Cardiac fibroblast (primary cell): ENCODE results near the gene TMSB4X.

Experiments
- DNase-seq, 2 donors: peaks; one replicate each; pipeline versions ENCODE4 v3.0.0 to v3.0.0-alpha.2; 2010; ENCODE audit warnings: low read depth in 2 of 2
- H3K4me3 ChIP-seq, 2 donors: replicated peaks in 1 of 2; 1 replicate in 1 of 2; 2 replicates in 1 of 2; pipeline ENCODE4 v1.5.1; 2011; ENCODE audit warnings: low read depth in 2 of 2, low read length in 2 of 2, mild to moderate bottlenecking in 2 of 2, moderate library complexity in 1 of 2
- CTCF ChIP-seq: IDR thresholded peaks from one replicate; pipeline ENCODE4 v1.5.1; 2011; ENCODE audit warnings: low read depth, mild to moderate bottlenecking, low read length, inconsistent platforms

TMSB4X gene

GRCh38 chrX:12999422-12999821, 24.5 kb downstream of the TMSB4X start:
- TF ChIP-seq CTCF = no peak
- no peak overlapping the region for H3K4me3 ChIP-seq
- DNase-seq = no peak

GRCh38 chrX:13000301-13000811, 25.4 kb downstream of the TMSB4X start:
- no peak for DNase-seq
- H3K4me3 ChIP-seq = no peak overlapping the region

GRCh38 chrX:13001097-13001496, 26.2 kb downstream of the TMSB4X start:
- no peak for DNase-seq
- TF ChIP-seq CTCF = no peak
- H3K4me3 ChIP-seq = no peak overlapping the region

More at GRCh38 chrX:13000301-13000811, 25.4 kb downstream of the TMSB4X start:
- TF ChIP-seq CTCF = no peak

- TF ChIP-seq CTCF = no peak
- DNase-seq = peak in 1 of 2 donors; percentile 48
- H3K4me3 ChIP-seq = no peak overlapping the region
Measured at GRCh38 chrX:13001961-13002671, 27.2 kb downstream of the TMSB4X start.

GRCh38 chrX:13005661-13006473, 31.0 kb downstream of the TMSB4X start:
- DNase-seq = peak; percentile 42 to 59
- TF ChIP-seq CTCF = no peak
- H3K4me3 ChIP-seq = no peak overlapping the region

- TF ChIP-seq CTCF = no peak
- H3K4me3 ChIP-seq = no peak overlapping the region
- DNase-seq = peak; percentile 61 to 67
Measured at GRCh38 chrX:13007519-13008188, 32.7 kb downstream of the TMSB4X start.
